ENCODE data around the gene RAB24. TPM values are rescaled to one million over a fixed set of nuclear protein-coding genes. Genes with fewer than 3 reads are reported as not detected.

RAB24 gene
- total RNA-seq, 1 experiment from 2014 or later: 40.3 TPM

GRCh38 chr5:177302354-177303110 is 987 bp downstream of the RAB24 start:
- ATAC-seq (peak; percentile 18), DNase-seq (peak; percentile 48)
- H3K9me3 ChIP-seq (ENCODE audit: low read length): no peaks in the 10 kb centered on the region
- no TSS peak for BruUV-seq (replicated peaks)
- H3K79me2 ChIP-seq (ENCODE audit: low read length): peaks cover 47% of the 10 kb centered on the region
- H3K4me2 ChIP-seq (ENCODE audit: low read length): peak overlapping the region; percentile 97
- H4K20me1 ChIP-seq (ENCODE audit: low read length): peaks cover 25% of the 10 kb centered on the region
- CTCF ChIA-PET: interaction anchor here (0.6 to 1.8 kb wide), 6 partner anchors 10 to 190 kb away, joined by 3 to 8 read pairs (median 4); no protein-coding TSS in a partner anchor
- H3K27ac ChIP-seq (ENCODE audit: low read length): peak overlapping the region; percentile 92
- H3F3A ChIP-seq (ENCODE audit: low read length, unreplicated experiment): peaks cover 19% of the 10 kb centered on the region
- intact Hi-C loops (cut with micrococcal nuclease): loop anchor here (5.0 kb wide), 2 partner anchors 170 to 195 kb away; partner anchors contain the start of genes NSD1 and PDLIM7
- POLR2A ChIA-PET (ENCODE audit: unreplicated experiment): no interaction called here
- H3K4me1 ChIP-seq (ENCODE audit: insufficient read depth, low read length): peaks cover 53% of the 10 kb centered on the region
- H3K36me3 ChIP-seq (ENCODE audit: low read depth, low read length): peaks cover 21% of the 10 kb centered on the region; the same call in 1 of the 2 replicates
- peak overlapping the region; percentile 86 for H3K4me3 ChIP-seq (ENCODE audit: low read length)
- peak overlapping the region; percentile 93; the same call in 1 of the 2 replicates for H2AFZ ChIP-seq (ENCODE audit: low read length)
- H3K9ac ChIP-seq (ENCODE audit: low read length): peak overlapping the region; percentile 89
- H3K9me2 ChIP-seq (replicated peaks; ENCODE audit: low read length): no peaks in the 10 kb centered on the region
- TF ChIP-seq EZH2phosphoT487 (IDR thresholded peaks at IDR 0.05; ENCODE audit: borderline replicate concordance, low read length): no peak
- TF ChIP-seq, protein P1, sequence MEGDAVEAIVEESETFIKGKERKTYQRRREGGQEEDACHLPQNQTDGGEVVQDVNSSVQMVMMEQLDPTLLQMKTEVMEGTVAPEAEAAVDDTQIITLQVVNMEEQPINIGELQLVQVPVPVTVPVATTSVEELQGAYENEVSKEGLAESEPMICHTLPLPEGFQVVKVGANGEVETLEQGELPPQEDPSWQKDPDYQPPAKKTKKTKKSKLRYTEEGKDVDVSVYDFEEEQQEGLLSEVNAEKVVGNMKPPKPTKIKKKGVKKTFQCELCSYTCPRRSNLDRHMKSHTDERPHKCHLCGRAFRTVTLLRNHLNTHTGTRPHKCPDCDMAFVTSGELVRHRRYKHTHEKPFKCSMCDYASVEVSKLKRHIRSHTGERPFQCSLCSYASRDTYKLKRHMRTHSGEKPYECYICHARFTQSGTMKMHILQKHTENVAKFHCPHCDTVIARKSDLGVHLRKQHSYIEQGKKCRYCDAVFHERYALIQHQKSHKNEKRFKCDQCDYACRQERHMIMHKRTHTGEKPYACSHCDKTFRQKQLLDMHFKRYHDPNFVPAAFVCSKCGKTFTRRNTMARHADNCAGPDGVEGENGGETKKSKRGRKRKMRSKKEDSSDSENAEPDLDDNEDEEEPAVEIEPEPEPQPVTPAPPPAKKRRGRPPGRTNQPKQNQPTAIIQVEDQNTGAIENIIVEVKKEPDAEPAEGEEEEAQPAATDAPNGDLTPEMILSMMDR (conservative IDR thresholded peaks at IDR 0.05; ENCODE audit: low read depth, low read length): peak; percentile 40; the same call in 1 of the 2 replicates
- H3K27me3 ChIP-seq (ENCODE audit: low read length): no peaks in the 10 kb centered on the region

- no peaks in the 10 kb centered on the region for H3K9me3 ChIP-seq (ENCODE audit: low read length)
- peaks cover 13% of the 10 kb centered on the region; the same call in 1 of the 2 replicates for H3K36me3 ChIP-seq (ENCODE audit: low read depth, low read length)
- POLR2A ChIA-PET (ENCODE audit: unreplicated experiment): interaction anchor here (0.5 to 1.0 kb wide), 2 partner anchors 102 to 193 kb away, joined by 3 read pairs; no protein-coding TSS in a partner anchor
- H3K4me3 ChIP-seq (ENCODE audit: low read length): peak overlapping the region; percentile 86
- H3K4me2 ChIP-seq (ENCODE audit: low read length): peak overlapping the region; percentile 97
- intact Hi-C loops (cut with micrococcal nuclease): loop anchor here (1.0 to 5.0 kb wide), 3 partner anchors 169 to 196 kb away; partner anchors contain the start of genes NSD1 and PDLIM7
- H3K27me3 ChIP-seq (ENCODE audit: low read length): no peaks in the 10 kb centered on the region
- peak overlapping the region; percentile 89 for H3K9ac ChIP-seq (ENCODE audit: low read length)
- CTCF ChIA-PET: interaction anchor here (0.5 to 1.8 kb wide), 8 partner anchors 9 to 215 kb away, joined by 3 to 9 read pairs (median 4); partner anchors contain the start of gene FGFR4
- no peak overlapping the region for H2AFZ ChIP-seq (ENCODE audit: low read length)
- peaks cover 43% of the 10 kb centered on the region for H3K79me2 ChIP-seq (ENCODE audit: low read length)
- H3F3A ChIP-seq (ENCODE audit: low read length, unreplicated experiment): peaks cover 19% of the 10 kb centered on the region
- H3K4me1 ChIP-seq (ENCODE audit: insufficient read depth, low read length): peaks cover 53% of the 10 kb centered on the region
- no TSS peak for BruUV-seq (replicated peaks)
- H3K9me2 ChIP-seq (replicated peaks; ENCODE audit: low read length): no peaks in the 10 kb centered on the region
- peak; percentile 50 for ATAC-seq
- DNase-seq: peak; percentile 99
- H4K20me1 ChIP-seq (ENCODE audit: low read length): peaks cover 25% of the 10 kb centered on the region
- H3K27ac ChIP-seq (ENCODE audit: low read length): peak overlapping the region; percentile 92
- no peak for TF ChIP-seq EZH2 (IDR thresholded peaks at IDR 0.05; ENCODE audit: low read length, unreplicated experiment)
These were observed 1.9 kb downstream of the RAB24 start for GRCh38 chr5:177301503-177302165.

- intact Hi-C loops (cut with micrococcal nuclease): loop anchor here (1.0 to 5.0 kb wide), 3 partner anchors 169 to 196 kb away; partner anchors contain the start of genes NSD1 and PDLIM7
- H3K36me3 ChIP-seq (ENCODE audit: low read depth, low read length): peaks cover 9% of the 10 kb centered on the region; the same call in 1 of the 2 replicates
- H3K4me3 ChIP-seq (ENCODE audit: low read length): peak overlapping the region; percentile 25; the same call in 1 of the 2 replicates
- H2AFZ ChIP-seq (ENCODE audit: low read length): no peak overlapping the region
- peaks cover 50% of the 10 kb centered on the region for H3K4me1 ChIP-seq (ENCODE audit: insufficient read depth, low read length)
- H3K4me2 ChIP-seq (ENCODE audit: low read length): peak overlapping the region; percentile 62
- peaks cover 19% of the 10 kb centered on the region for H3F3A ChIP-seq (ENCODE audit: low read length, unreplicated experiment)
- ATAC-seq: no peak
- no peaks in the 10 kb centered on the region for H3K9me3 ChIP-seq (ENCODE audit: low read length)
- H3K27ac ChIP-seq (ENCODE audit: low read length): peak overlapping the region; percentile 92
- H3K9me2 ChIP-seq (replicated peaks; ENCODE audit: low read length): no peaks in the 10 kb centered on the region
- peak; percentile 60 for DNase-seq
- TF ChIP-seq EZH2phosphoT487 (IDR thresholded peaks at IDR 0.05; ENCODE audit: borderline replicate concordance, low read length): no peak
- TF ChIP-seq EZH2 (IDR thresholded peaks at IDR 0.05; ENCODE audit: low read length, unreplicated experiment): no peak
- TF ChIP-seq, protein P1 (conservative IDR thresholded peaks at IDR 0.05; ENCODE audit: low read depth, low read length): no peak
- ChIA-PET CTCF (interaction anchor here (1.4 to 1.8 kb wide), 3 partner anchors 9 to 189 kb away, joined by 4 to 8 read pairs (median 5); no protein-coding TSS in a partner anchor), POLR2A (ENCODE audit: unreplicated experiment) (interaction anchor here (0.5 to 1.0 kb wide), 2 partner anchors 103 to 194 kb away, joined by 3 read pairs; no protein-coding TSS in a partner anchor)
- peak overlapping the region; percentile 63 for H3K9ac ChIP-seq (ENCODE audit: low read length)
- BruUV-seq (replicated peaks): no TSS peak
- H3K79me2 ChIP-seq (ENCODE audit: low read length): peaks cover 36% of the 10 kb centered on the region
- H4K20me1 ChIP-seq (ENCODE audit: low read length): peaks cover 22% of the 10 kb centered on the region
- H3K27me3 ChIP-seq (ENCODE audit: low read length): no peaks in the 10 kb centered on the region
These were observed 2.6 kb downstream of the RAB24 start for GRCh38 chr5:177300951-177301350.

All from PC-3 (cell line).